Measurements from ENCODE around the gene CATSPER1. TPM values are rescaled to one million over a fixed set of nuclear protein-coding genes. Genes with fewer than 3 reads are reported as not detected.
"Not testable (repeated sequence)": the region's sequence is repeated elsewhere in the genome, so short reads cannot be mapped to it uniquely, and the experiment has no call there.

CATSPER1 gene
- total and polyA plus RNA-seq, 5 donors from 2014 or later, result not detected

DNA sequence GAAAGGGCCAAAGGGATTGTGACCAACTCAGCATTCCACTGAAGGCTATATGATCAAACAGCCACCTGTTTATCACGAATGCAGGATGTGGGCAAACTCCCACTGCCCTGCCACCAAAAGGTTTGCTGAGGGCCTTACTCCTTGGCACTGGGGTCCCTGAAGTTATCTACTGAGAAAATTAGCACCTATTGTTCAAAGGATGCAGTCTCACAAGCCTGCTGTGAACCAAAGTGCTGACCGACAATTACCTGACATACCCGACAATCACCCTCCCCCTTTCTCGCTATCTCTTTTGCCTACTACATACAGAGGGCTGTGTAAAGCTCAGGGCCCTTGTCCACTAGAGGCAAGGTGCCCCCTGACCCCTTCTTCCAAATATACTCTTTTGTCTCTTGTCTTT lies 16.2 kb downstream of the CATSPER1 start:
- H3K4me1 Mint-ChIP-seq; ATAC-seq (ENCODE audit: low read depth in 2 of 2); H3K36me3 ChIP-seq (ENCODE audit: control insufficient read depth, insufficient read depth, low read length); H3K36me3 Mint-ChIP-seq; H3K4me1 ChIP-seq (ENCODE audit: control insufficient read depth, insufficient read depth, low read length, poor library complexity, severe bottlenecking); H3K27me3 ChIP-seq (ENCODE audit: control insufficient read depth, insufficient read depth, low read length); H3K4me3 ChIP-seq (ENCODE audit: low read depth, low read length); H3K27ac Mint-ChIP-seq; H3K9me3 ChIP-seq (ENCODE audit: control insufficient read depth in 2 of 2, low read length in 2 of 2); DNase-seq; H3K9me3 Mint-ChIP-seq; H3K27ac ChIP-seq (ENCODE audit: insufficient read depth, low read length, poor library complexity, severe bottlenecking): not testable (repeated sequence)
- peak overlapping the region in 2 of 4 donors; percentile 48 to 59 for H3K4me3 Mint-ChIP-seq
- H3K27me3 Mint-ChIP-seq, result peaks cover 32% of the 10 kb centered on the region

DNA sequence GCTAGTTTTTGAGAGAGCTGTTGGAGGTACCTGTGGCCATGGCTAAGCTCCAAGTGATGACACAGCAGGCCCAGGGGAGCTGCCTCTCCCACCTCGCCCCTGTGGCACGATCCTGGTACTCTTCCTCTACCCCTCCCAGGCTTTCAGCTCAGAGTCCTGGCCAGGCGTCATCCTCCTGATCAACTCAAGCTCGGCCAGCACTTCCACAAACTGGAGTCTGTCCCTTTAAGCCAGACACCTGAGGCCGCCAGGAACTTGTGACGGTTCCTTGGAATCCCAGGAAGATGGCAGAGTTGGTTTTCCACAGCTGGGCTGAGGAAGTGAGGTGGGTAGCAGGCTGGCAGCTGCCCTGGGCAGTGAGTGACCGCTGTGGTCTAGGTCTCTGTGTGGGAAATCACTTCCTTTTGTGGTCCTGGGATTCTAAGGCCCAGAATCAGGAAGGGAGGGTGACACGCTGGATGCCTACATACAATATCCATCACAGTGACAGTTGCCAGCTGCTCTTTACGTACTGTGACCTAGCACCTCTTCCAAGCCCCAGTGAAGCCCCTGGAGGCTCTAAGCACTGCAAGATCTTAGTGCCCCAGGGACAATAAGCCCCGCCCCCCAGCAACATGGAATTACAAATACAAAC lies 17.7 kb downstream of the CATSPER1 start:
- peaks cover 0 to 2% (median 0%) of the 10 kb centered on the region in 7 donors for H3K9me3 Mint-ChIP-seq
- H3K36me3 Mint-ChIP-seq, result no peaks in the 10 kb centered on the region
- H3K27ac Mint-ChIP-seq, result peak overlapping the region in 1 of 3 donors; percentile 63
- peaks cover 32% of the 10 kb centered on the region for H3K27me3 Mint-ChIP-seq
- ATAC-seq (ENCODE audit: low read depth in 2 of 2), result no peak
- H3K4me1 ChIP-seq (ENCODE audit: control insufficient read depth, insufficient read depth, low read length, poor library complexity, severe bottlenecking), result peaks cover 8% of the 10 kb centered on the region
- peaks cover 0 to 5% (median 0%) of the 10 kb centered on the region in 4 donors for H3K4me1 Mint-ChIP-seq
- peaks cover 8% of the 10 kb centered on the region for H3K27me3 ChIP-seq (ENCODE audit: control insufficient read depth, insufficient read depth, low read length)
- H3K4me3 ChIP-seq (ENCODE audit: low read depth, low read length), result no peak overlapping the region
- DNase-seq, result no peak
- H3K9me3 ChIP-seq (ENCODE audit: control insufficient read depth in 2 of 2, low read length in 2 of 2), result no peaks in the 10 kb centered on the region
- H3K4me3 Mint-ChIP-seq, result no peak overlapping the region
- peaks cover 9% of the 10 kb centered on the region for H3K36me3 ChIP-seq (ENCODE audit: control insufficient read depth, insufficient read depth, low read length)
- no peak overlapping the region for H3K27ac ChIP-seq (ENCODE audit: insufficient read depth, low read length, poor library complexity, severe bottlenecking)

DNA sequence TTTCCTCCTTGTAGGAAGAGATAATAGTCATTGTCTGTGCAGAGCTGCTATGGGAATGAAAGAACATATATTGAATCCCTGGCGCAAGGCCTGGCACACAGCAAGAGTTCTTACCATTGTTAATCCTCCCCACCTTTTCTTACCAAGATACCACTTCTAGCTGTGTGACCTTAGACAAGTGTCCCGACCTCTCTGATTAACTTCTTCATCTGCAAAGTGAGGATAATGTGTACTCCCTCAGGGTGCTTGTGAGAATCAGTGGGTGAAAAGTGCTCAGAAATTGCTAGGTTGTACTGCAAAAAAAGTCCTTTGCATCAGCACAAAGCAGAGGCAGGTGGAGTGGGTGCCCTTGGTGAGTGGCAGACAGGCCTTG lies 18.2 kb downstream of the CATSPER1 start:
- DNase-seq, result no peak
- no peak overlapping the region for H3K4me3 ChIP-seq (ENCODE audit: low read depth, low read length)
- peaks cover 0 to 2% (median 0%) of the 10 kb centered on the region in 7 donors for H3K9me3 Mint-ChIP-seq
- no peak overlapping the region for H3K27ac Mint-ChIP-seq
- no peak overlapping the region for H3K4me3 Mint-ChIP-seq
- H3K9me3 ChIP-seq (ENCODE audit: control insufficient read depth in 2 of 2, low read length in 2 of 2), result no peaks in the 10 kb centered on the region
- H3K27ac ChIP-seq (ENCODE audit: insufficient read depth, low read length, poor library complexity, severe bottlenecking), result no peak overlapping the region
- H3K27me3 ChIP-seq (ENCODE audit: control insufficient read depth, insufficient read depth, low read length), result peaks cover 8% of the 10 kb centered on the region
- peaks cover 0 to 10% (median 1%) of the 10 kb centered on the region in 4 donors for H3K4me1 Mint-ChIP-seq
- no peak for ATAC-seq (ENCODE audit: low read depth in 2 of 2)
- peaks cover 13% of the 10 kb centered on the region for H3K4me1 ChIP-seq (ENCODE audit: control insufficient read depth, insufficient read depth, low read length, poor library complexity, severe bottlenecking)
- peaks cover 9% of the 10 kb centered on the region for H3K36me3 ChIP-seq (ENCODE audit: control insufficient read depth, insufficient read depth, low read length)
- peaks cover 29% of the 10 kb centered on the region for H3K27me3 Mint-ChIP-seq
- no peaks in the 10 kb centered on the region for H3K36me3 Mint-ChIP-seq

DNA sequence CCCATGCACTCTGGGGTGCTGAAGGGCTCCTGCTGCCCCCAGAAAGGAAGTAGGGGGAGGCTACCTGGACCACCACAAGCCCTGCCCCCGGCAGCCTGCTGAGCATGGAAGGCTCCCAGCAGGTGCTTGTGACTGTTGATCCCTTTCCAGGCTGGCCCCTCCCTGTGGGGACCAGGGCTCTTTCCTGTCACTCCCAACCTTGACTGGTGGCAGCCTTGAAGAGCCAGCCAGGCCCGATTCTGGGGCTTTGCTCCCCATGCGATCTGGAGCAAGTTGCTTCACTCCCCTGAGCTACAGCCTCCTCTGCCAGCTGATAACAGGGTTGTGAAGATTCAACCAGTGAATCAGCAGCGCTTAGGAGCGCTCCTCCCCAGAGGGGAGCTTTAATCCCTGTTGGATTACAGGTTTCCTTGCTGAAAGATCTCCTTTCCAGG lies 19.1 kb downstream of the CATSPER1 start:
- H3K4me1 Mint-ChIP-seq, result peaks cover 0 to 17% (median 5%) of the 10 kb centered on the region in 4 donors
- no peak overlapping the region for H3K27ac Mint-ChIP-seq
- peaks cover 2% of the 10 kb centered on the region for H3K36me3 Mint-ChIP-seq
- Histone ChIP-seq H3K27me3 (ENCODE audit: control insufficient read depth, insufficient read depth, low read length) (peaks cover 4% of the 10 kb centered on the region), H3K4me3 (ENCODE audit: low read depth, low read length) (no peak overlapping the region), H3K9me3 (ENCODE audit: control insufficient read depth in 2 of 2, low read length in 2 of 2) (no peaks in the 10 kb centered on the region), H3K4me1 (ENCODE audit: control insufficient read depth, insufficient read depth, low read length, poor library complexity, severe bottlenecking) (peaks cover 17% of the 10 kb centered on the region), H3K27ac (ENCODE audit: insufficient read depth, low read length, poor library complexity, severe bottlenecking) (no peak overlapping the region), H3K36me3 (ENCODE audit: control insufficient read depth, insufficient read depth, low read length) (peaks cover 9% of the 10 kb centered on the region)
- H3K4me3 Mint-ChIP-seq, result no peak overlapping the region
- peaks cover 26% of the 10 kb centered on the region for H3K27me3 Mint-ChIP-seq
- H3K9me3 Mint-ChIP-seq, result peaks cover 0 to 2% (median 0%) of the 10 kb centered on the region in 7 donors
- no peak for ATAC-seq (ENCODE audit: low read depth in 2 of 2)
- DNase-seq, result no peak

DNA sequence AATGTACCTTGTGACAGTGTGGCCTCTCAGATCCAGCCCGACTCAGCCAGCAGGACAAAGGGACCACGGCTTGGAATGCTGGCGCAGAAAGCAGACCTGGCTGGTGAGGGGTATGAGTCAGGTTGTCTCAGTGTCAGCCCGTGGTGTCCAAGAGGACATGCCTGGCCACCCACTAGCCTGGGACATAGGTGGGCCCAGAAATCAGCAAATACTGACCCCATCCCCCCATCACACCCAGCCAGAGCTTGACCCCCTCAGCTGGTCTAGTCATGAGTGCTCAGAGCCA lies 19.4 kb downstream of the CATSPER1 start:
- Histone ChIP-seq H3K4me3 (ENCODE audit: low read depth, low read length) (no peak overlapping the region), H3K27ac (ENCODE audit: insufficient read depth, low read length, poor library complexity, severe bottlenecking) (no peak overlapping the region), H3K9me3 (ENCODE audit: control insufficient read depth in 2 of 2, low read length in 2 of 2) (no peaks in the 10 kb centered on the region), H3K4me1 (ENCODE audit: control insufficient read depth, insufficient read depth, low read length, poor library complexity, severe bottlenecking) (peaks cover 13% of the 10 kb centered on the region), H3K27me3 (ENCODE audit: control insufficient read depth, insufficient read depth, low read length) (peaks cover 4% of the 10 kb centered on the region), H3K36me3 (ENCODE audit: control insufficient read depth, insufficient read depth, low read length) (peaks cover 9% of the 10 kb centered on the region)
- Mint-ChIP-seq H3K4me1 (peaks cover 0 to 20% (median 7%) of the 10 kb centered on the region in 4 donors), H3K27me3 (peaks cover 27% of the 10 kb centered on the region), H3K9me3 (peaks cover 0 to 2% (median 0%) of the 10 kb centered on the region in 7 donors), H3K4me3 (no peak overlapping the region), H3K27ac (no peak overlapping the region), H3K36me3 (peaks cover 6% of the 10 kb centered on the region)
- DNase-seq, result no peak
- no peak for ATAC-seq (ENCODE audit: low read depth in 2 of 2)

DNA sequence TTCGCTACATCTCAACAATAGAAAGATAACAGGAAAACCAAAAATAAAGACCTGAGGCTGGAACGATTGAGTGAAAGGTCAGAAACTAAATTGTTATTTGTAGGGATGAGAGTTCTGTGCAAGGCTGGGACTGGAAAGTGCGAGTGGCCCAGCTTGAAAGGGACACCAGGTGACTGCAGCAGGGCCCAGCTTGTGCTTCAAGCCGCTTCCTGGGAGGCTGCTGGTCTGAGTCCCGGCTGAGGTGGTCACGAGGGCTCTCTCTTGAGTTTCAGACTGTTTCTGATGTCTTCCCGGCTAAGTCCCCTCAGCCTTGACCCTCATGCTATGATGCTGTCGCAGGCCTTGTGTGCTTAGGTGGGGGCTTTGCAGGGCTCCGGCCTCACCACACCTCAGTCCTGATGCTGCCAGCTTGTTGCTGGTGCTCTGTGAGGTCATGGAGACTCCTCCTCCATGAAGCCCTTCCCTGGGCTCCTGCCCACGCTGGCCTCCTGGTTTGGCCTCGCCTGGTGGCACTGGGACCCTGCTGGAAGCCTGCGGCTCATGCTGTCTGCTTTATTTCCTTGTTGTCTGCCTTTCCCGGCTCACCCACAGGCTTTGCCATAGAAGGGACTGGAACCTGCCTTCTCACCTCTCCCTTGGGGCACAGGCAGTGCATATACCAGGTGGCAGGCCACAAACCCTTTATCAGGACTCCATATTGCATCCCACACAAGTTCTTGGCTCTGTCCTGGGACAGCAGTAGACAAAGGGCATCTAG lies 20.0 kb downstream of the CATSPER1 start:
- no peak for DNase-seq
- H3K36me3 Mint-ChIP-seq, result peaks cover 9% of the 10 kb centered on the region
- H3K27me3 ChIP-seq (ENCODE audit: control insufficient read depth, insufficient read depth, low read length), result peaks cover 1% of the 10 kb centered on the region
- H3K27ac Mint-ChIP-seq, result no peak overlapping the region
- H3K36me3 ChIP-seq (ENCODE audit: control insufficient read depth, insufficient read depth, low read length), result peaks cover 9% of the 10 kb centered on the region
- no peaks in the 10 kb centered on the region for H3K9me3 ChIP-seq (ENCODE audit: control insufficient read depth in 2 of 2, low read length in 2 of 2)
- peaks cover 15% of the 10 kb centered on the region for H3K4me1 ChIP-seq (ENCODE audit: control insufficient read depth, insufficient read depth, low read length, poor library complexity, severe bottlenecking)
- ATAC-seq (ENCODE audit: low read depth in 2 of 2), result no peak
- H3K27ac ChIP-seq (ENCODE audit: insufficient read depth, low read length, poor library complexity, severe bottlenecking), result no peak overlapping the region
- H3K9me3 Mint-ChIP-seq, result peaks cover 0 to 2% (median 0%) of the 10 kb centered on the region in 7 donors
- H3K4me3 ChIP-seq (ENCODE audit: low read depth, low read length), result no peak overlapping the region
- H3K4me1 Mint-ChIP-seq, result peaks cover 0 to 25% (median 10%) of the 10 kb centered on the region in 4 donors
- peaks cover 29% of the 10 kb centered on the region for H3K27me3 Mint-ChIP-seq
- H3K4me3 Mint-ChIP-seq, result peak overlapping the region in 2 of 4 donors; percentile 10 to 58

DNA sequence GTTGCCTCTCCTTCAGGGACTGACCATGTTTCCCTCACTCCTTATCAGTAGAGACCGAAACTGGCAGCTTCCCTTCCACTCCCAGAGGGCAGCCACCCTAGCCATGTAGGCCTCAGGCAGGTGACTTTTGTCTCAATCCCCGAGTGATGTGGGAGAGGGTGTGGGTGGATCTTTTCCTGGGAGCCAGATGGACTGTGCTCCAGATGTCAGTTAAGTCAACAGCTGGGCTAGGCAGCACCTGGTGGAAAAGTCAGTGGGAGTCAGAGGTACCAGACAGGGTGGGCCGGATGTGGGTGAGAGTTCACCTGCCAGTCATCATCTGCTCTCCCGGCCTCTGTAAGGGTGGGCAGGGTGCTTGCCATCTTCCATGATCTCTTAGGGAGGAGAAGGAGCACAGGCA lies 22.1 kb downstream of the CATSPER1 start:
- Histone ChIP-seq H3K27ac (ENCODE audit: insufficient read depth, low read length, poor library complexity, severe bottlenecking) (no peak overlapping the region), H3K9me3 (ENCODE audit: control insufficient read depth in 2 of 2, low read length in 2 of 2) (no peaks in the 10 kb centered on the region), H3K36me3 (ENCODE audit: control insufficient read depth, insufficient read depth, low read length) (peaks cover 22% of the 10 kb centered on the region), H3K4me1 (ENCODE audit: control insufficient read depth, insufficient read depth, low read length, poor library complexity, severe bottlenecking) (peaks cover 32% of the 10 kb centered on the region), H3K27me3 (ENCODE audit: control insufficient read depth, insufficient read depth, low read length) (no peaks in the 10 kb centered on the region), H3K4me3 (ENCODE audit: low read depth, low read length) (no peak overlapping the region)
- DNase-seq (no peak), ATAC-seq (ENCODE audit: low read depth in 2 of 2) (no peak)
- H3K9me3 Mint-ChIP-seq, result no peaks in the 10 kb centered on the region
- peaks cover 11% of the 10 kb centered on the region for H3K36me3 Mint-ChIP-seq
- peak overlapping the region; percentile 24 to 93 (median 68) for H3K4me3 Mint-ChIP-seq
- peaks cover 13% of the 10 kb centered on the region for H3K27me3 Mint-ChIP-seq
- peak overlapping the region in 2 of 3 donors; percentile 46 to 66 for H3K27ac Mint-ChIP-seq
- H3K4me1 Mint-ChIP-seq, result peaks cover 0 to 42% (median 20%) of the 10 kb centered on the region in 4 donors

Data from CD4-positive, CD25-positive, alpha-beta regulatory T cell (primary cell).